ENCODE data around the gene SHC2. TPM values are rescaled to one million over a fixed set of nuclear protein-coding genes. Genes with fewer than 3 reads are reported as not detected.

The SHC2 gene, protein sequence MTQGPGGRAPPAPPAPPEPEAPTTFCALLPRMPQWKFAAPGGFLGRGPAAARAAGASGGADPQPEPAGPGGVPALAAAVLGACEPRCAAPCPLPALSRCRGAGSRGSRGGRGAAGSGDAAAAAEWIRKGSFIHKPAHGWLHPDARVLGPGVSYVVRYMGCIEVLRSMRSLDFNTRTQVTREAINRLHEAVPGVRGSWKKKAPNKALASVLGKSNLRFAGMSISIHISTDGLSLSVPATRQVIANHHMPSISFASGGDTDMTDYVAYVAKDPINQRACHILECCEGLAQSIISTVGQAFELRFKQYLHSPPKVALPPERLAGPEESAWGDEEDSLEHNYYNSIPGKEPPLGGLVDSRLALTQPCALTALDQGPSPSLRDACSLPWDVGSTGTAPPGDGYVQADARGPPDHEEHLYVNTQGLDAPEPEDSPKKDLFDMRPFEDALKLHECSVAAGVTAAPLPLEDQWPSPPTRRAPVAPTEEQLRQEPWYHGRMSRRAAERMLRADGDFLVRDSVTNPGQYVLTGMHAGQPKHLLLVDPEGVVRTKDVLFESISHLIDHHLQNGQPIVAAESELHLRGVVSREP
- 10 to 100 TPM in 1 of 4 donors, 1 to 10 TPM in 3; 7.3 to 20.2 (median 8.9) TPM for total RNA-seq

DNA sequence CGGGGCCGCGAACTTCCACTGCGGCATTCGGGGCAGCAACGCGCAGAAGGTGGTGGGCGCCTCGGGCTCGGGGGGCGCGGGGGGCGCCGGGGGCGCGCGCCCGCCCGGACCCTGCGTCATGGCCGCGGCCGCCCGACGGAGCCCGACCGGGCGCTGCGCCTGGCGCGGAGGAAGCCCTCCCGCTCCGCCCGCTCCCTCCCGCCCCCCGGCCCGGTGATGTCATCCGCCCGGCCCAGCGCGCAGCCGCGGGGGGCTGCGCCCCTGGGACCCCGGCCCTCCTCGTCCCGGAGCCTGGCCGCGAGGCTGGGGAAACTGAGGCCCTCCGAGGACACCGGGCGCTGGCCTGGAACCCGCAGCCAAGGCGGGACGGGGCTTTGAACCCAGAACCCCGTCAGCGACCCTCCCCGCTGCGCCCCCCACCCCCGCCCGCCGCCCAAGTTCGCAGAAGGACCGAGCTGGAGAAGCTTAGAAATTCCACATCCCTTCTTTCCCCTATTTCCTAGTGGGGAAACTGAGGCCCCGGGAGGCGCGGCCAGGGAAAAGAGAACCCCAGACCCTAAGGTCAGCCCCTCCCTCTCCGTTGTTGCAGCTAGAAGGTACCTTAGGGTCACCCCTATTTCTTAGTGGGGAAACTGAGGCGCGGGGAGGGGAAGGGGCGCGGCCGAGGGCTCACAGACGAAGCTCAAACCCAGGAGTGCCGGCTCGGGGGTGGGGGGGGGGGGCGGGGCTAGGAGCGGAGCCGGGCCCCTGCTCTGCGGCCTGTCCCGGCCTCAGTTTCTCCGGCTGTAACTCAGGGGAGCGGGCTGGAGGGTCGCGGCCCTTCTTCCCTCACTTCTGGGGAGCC, at the start of gene SHC2:
TSS of gene SHC2 (minus strand) at position 157 of the 844 bp plus-strand sequence. CDS start at position 120, 37 bp downstream.
- no peak for TF ChIP-seq CTCF (IDR thresholded peaks at IDR 0.05; ENCODE audit: low read depth)

DNA sequence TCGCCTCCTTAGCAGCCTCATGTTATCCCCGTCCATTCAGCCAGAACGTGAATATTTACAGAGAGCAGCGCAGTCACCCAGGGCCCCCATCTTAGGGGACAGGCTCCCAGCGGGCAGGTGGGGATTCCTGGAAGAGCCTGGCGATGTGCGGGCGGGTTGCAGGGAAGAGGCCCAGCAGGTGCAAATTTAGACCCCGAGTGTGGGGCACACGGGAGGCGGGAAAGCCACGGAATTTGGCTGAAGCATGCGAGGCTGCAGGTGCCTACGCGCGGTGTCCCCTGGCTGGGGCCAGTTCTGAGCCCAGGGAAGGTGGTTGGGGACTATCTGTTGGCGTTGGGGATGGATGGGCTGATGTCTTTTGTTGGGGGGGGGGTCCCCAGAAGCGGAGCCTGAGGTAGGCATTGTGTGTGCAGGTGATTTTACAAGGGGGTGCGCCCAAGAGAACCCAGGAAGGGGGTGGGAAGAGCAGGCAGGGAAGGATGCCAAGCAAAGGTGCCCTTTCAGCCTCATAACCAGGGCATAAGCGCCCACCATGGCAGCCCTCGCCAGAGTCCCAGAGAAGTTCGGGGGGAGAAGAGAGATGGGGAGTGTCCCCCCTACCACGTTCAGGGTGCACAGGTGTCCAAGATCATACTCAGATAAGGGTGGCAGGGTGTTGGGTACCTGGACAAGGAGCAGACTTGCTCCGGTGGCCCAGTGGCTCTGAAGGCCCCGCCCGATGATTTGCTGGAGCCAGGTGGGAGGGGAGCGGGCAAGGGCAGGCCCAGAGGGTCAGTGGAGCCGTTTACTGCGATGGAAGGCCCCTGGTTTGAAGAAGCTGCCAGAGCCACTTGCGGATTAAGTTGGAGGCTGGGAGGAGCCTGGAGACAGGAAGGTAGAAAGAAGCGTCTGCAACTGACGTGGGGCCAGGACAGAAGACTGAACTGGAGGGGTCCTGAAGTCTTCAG, 47.6 kb upstream of the SHC2 start:
- TF ChIP-seq CTCF (IDR thresholded peaks at IDR 0.05; ENCODE audit: low read depth), result no peak

- TF ChIP-seq CTCF (IDR thresholded peaks at IDR 0.05; ENCODE audit: low read depth), result no peak
These were observed 46.7 kb upstream of the SHC2 start, which contains the start of gene TPGS1 for GRCh38 chr19:507286-508203. TSS of gene TPGS1 (plus strand) at chr19:507497. CDS start at chr19:507507, 10 bp downstream.

- TF ChIP-seq CTCF (IDR thresholded peaks at IDR 0.05; ENCODE audit: low read depth), result no peak
These were observed 45.8 kb upstream of the SHC2 start for GRCh38 chr19:506404-507285.

- TF ChIP-seq CTCF (IDR thresholded peaks at IDR 0.05; ENCODE audit: low read depth), result no peak
These were observed 43.8 kb upstream of the SHC2 start for GRCh38 chr19:504616-505015.
